DMS153 (cell line): ENCODE results near the gene HMGCS2.

Source experiments
- DNase-seq: peaks from one replicate; lab custom pipeline; 2025; lab: John Stamatoyannopoulos, UW

The HMGCS2 gene

DNA sequence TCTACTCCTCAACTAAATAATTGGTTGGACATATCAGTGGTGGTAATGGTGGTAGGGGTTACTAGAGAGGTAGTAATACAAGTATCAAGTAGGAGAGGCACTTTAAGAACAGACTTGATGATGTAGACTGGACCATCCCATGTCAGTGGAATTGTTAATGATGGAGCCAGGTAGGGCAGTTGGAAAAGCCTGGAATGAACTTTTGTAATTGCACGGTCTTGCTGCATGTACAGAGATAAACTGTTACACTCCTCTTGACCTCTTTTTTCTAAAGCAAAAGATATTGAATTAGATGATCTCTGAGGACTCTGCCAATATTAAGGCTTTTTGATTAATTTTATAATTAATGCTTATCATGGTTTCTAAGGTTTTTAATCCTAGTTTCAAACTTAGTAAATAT lies 5.8 kb downstream of the HMGCS2 start:
- DNase-seq = no peak

GRCh38 chr1:119762409-119762808 lies 6.3 kb downstream of the HMGCS2 start:
- no peak for DNase-seq

GRCh38 chr1:119758584-119758983 lies 10.1 kb downstream of the HMGCS2 start:
- DNase-seq = no peak

DNA sequence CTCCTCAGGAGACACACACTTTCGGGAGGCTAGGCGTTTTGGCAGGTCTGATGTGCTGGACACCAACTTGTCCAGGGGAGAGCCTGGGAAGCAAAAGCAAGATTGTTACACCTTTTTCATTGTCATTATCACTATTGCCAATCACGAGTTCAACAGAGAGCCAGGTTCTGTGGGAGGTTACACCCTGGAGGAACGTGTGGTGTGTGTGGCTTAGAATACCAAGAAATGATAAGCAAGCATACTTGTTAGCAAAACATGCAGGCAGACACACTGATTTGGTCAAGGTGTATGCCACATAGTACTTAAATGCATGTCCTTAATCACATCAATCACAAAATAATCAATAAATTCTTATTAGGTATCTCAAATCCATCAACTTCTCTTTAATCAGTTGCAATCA lies 16.1 kb downstream of the HMGCS2 start:
- DNase-seq = no peak

GRCh38 chr1:119748040-119748439 lies 20.7 kb downstream of the HMGCS2 start:
- no peak for DNase-seq

- no peak for DNase-seq
These were observed 21.3 kb downstream of the HMGCS2 start for GRCh38 chr1:119747451-119747850.

DNA sequence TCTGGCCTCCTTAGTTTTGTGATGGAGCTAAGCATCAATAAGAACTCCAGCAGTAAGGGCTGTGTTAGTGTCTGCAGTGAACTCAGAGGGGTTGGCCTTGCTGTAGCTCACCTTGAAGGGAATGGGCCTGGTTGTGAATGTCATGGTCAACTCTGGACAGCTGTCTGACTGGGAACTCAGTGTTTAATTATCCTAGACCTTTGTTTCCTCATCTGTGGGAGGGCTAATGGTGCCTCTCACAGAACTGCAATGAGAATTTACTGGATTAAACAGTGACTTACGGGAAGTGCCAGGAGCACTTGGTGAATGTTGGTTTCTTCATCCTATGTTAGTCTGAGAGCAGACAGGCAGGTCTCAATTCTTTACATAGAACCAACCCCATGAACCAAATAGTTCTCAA lies 23.7 kb downstream of the HMGCS2 start:
- DNase-seq = no peak

GRCh38 chr1:119744598-119744942 lies 24.1 kb downstream of the HMGCS2 start:
- no peak for DNase-seq

DNA sequence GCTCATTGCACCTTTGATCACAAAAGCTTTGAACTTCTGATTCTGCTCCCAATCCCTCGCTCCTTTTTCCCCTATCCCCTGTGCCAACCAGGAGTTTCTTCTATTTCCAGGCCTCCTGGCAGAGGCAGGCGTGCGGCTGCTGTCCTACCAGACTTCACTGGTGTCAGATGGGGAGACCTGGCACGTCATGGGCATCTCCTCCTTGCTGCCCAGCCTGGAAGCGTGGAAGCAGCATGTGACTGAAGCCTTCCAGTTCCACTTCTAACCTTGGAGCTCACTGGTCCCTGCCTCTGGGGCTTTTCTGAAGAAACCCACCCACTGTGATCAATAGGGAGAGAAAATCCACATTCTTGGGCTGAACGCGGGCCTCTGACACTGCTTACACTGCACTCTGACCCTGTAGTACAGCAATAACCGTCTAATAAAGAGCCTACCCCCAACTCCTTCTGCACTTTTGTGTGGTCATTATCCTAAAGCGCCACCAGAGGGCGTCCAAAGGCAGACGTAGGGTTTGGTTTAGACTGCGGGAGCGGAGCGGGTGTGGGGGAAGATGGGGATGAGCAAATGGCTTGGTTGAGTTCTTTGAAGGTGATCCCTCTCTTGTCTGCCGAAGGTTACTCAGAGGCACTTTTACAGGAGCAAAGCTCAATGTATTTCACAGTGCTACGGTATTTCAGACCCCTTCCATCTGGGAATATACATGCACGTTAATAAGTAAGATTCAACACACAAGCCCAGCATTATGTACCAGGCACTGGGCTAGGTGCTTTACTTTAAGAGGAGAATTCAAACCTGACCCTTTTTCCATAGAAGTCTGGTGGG lies 24.7 kb downstream of the HMGCS2 start:
- DNase-seq = peak; percentile 16

GRCh38 chr1:119743308-119743707 lies 25.4 kb downstream of the HMGCS2 start:
- DNase-seq = no peak

DNA sequence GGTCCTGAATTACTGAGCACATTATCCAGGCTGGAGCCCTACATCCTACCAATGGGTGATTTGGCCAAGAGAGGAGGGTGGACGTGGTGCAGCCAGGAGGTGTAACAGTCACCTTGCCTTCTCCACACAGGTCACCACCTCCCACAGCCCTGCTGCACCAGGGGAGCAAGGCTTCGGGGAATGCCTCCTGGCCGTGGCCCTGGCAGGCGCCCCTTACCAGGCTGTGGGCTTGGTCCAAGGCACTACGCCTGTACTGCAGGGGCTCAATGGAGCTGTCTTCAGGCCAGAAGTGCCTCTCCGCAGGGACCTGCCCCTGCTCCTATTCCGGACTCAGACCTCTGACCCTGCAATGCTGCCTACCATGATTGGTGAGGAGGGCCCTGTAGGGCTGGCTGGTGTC lies 26.0 kb downstream of the HMGCS2 start:
- DNase-seq = no peak

GRCh38 chr1:119742202-119742601 lies 26.5 kb downstream of the HMGCS2 start:
- no peak for DNase-seq

GRCh38 chr1:119740896-119741780 lies 27.6 kb downstream of the HMGCS2 start:
- no peak for DNase-seq

DNA sequence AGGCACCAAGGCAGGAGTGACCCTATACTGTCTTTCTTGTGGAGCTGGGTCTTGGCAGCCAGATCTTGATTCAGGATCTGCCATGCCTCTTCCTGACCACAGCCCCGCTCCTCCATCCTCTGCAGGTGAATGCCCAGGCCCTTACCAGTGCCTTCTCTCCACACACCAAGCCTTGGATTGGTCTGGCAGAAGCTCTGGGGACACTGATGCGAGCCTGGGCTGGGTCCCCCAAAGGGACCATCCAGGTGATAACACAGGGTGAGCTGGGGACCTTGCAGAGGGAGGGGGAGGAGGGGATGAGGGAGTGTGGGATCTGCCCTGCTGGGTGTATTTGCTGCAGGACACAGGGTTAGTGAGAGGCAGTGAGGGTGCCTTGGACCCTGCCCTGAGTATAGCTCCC lies 28.4 kb downstream of the HMGCS2 start:
- no peak for DNase-seq

GRCh38 chr1:119739150-119739549 lies 29.6 kb downstream of the HMGCS2 start:
- no peak for DNase-seq

DNA sequence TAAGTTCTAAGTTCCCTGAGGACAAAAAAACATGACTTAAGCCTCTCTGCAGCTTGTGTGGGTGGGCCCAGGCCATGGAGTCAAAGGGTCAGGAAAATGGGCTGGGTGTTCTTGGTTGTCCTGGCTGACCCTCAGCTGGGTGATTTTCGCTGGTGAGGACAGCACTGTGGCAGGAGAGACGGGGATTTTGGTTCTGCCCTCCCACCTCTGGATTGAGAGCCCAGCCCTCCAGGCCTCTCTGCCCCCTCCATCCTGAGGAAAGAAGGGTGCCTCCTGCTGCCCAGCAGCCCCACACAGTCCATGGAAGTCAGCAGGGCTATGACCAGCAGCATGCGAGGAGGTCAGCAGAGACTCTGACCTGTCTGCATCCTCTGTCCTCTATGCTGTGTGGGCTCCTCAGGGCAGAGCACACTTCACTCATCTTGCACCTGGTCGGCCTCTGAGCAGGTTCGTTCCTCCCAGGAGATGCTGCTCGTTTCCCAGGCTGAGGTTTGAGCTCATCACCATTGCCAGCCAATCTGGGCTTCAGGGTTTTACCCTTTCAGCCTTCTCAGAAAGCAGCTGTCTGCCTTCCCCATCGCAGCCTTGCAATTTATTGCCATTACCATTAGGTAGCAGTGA lies 30.5 kb downstream of the HMGCS2 start:
- DNase-seq = no peak

DNA sequence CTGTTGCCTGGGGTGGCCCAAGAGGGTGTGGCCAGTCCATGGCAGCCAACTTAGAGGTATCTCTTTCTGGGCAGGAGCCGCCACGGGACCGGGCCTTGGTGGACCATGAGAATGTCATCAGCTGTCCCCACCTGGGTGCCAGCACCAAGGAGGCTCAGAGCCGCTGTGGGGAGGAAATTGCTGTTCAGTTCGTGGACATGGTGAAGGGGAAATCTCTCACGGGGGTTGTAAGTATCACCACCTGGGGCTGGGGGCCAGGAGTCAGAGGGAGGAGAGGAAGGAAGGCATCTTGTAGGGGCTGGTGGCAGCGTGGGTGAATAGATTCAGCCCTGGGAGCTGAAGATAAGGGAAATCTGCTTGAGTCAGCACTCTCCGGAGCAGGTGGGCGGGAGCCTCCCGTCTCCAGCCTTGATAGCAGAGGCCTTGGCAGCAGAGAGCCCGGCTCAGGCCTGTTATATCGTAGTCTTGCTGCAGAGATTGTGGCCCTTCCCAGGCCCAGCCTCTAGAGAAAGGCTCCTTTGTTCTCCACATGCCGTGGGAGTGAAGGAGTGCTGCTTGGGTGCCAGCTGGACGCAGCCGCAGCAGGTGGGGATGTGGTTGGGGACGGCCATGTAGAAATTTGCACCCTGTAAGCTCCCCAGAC lies 31.5 kb downstream of the HMGCS2 start:
- no peak for DNase-seq

GRCh38 chr1:119736649-119737039 lies 32.1 kb downstream of the HMGCS2 start:
- DNase-seq = no peak

DNA sequence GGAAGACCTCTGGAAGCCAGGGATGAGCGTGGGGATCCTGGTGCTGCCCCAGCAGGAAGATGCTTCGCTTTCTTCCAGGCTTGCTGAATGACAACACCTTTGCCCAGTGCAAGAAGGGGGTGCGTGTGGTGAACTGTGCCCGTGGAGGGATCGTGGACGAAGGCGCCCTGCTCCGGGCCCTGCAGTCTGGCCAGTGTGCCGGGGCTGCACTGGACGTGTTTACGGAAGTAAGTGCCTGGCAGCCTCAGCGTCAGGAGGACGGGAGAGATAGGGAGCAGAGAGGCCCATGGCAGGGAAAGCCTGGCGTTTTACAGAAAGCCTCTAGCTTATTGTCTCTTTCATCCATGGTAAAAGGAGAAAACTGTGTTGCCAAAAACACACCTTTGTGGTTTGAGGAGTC lies 33.5 kb downstream of the HMGCS2 start:
- DNase-seq = no peak

GRCh38 chr1:119733754-119734153 lies 35.0 kb downstream of the HMGCS2 start:
- DNase-seq = no peak

DNA sequence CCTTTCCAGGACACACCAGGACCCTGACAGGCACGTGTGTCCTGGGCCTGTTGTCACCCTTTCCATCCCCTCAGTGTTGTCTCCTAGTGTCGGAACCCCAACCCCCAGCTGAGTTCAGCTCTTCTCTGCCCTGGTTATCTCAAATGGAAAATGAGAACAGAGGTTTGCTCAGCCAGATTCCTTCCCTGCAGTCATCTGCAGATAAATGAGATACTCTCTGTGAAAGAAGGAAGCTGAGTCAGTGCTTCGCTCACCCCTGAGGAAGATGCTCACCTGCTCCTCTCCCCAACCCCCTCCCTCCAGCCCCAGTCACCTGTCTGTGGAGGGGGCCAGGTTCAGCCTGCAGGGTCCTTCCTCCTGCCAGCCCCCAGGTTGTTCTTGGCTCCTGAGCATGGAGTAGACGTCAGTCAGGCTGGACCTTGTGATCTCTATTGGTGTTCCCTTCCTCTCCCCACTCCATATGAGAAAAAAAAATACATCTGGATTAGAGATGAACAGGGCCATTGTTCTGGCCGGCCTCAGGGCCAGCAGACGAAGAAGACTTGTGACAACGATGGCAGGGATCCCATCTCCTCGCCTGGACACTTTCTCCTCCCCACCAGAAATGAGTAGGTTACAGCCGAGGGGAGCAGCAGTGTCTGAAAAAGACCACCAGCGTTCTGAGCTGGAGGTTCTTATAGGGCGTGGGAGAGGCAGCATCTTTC lies 36.1 kb downstream of the HMGCS2 start:
- no peak for DNase-seq
